Measurements from ENCODE around the gene CCDC178. TPM values are rescaled to one million over a fixed set of nuclear protein-coding genes. Genes with fewer than 3 reads are reported as not detected.

The CCDC178 gene
- total RNA-seq, 1 experiment from 2014 or later: not detected

DNA sequence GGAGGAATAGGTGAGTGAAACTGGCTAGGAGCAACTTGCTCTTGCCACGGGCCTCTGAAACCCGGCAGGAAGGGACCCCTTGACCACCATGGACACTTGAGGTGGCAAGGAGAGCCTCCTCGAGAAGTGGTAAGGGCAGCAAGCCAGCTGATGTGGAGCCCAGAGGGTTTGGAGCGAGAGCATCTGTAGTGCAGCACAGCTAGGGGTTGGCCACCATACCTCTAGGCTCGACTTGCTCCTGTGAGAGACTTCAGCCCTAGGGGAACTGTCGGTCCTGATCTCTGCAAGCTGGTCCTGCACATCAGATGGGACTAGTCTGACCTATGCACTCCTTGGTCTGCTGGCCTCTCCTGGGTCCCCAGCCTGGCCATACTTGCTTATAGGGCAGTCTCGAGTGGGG, 158.4 kb downstream of the CCDC178 start:
- BruUV-seq (replicated peaks): no TSS peak
- RAD21 ChIA-PET (ENCODE audit: low non-redundant PET in 1 of 2, low total read pairs in 2 of 2, uncharacterized antibody in 2 of 2, unreplicated experiment in 2 of 2): no interaction called here
- H3K9me2 ChIP-seq (ENCODE audit: insufficient read depth): no peaks in the 10 kb centered on the region
- no peak overlapping the region for H3K9ac ChIP-seq (ENCODE audit: low read length)
- intact Hi-C loops (cut with micrococcal nuclease): no loop called here
- POLR2A ChIA-PET: no interaction called here
- no peaks in the 10 kb centered on the region for H3K36me3 ChIP-seq (ENCODE audit: control insufficient read depth in 1 of 2, insufficient read depth in 2 of 2, low read length in 2 of 2)
- H4K20me1 ChIP-seq (ENCODE audit: insufficient read depth): no peaks in the 10 kb centered on the region
- TF ChIP-seq, protein P1, sequence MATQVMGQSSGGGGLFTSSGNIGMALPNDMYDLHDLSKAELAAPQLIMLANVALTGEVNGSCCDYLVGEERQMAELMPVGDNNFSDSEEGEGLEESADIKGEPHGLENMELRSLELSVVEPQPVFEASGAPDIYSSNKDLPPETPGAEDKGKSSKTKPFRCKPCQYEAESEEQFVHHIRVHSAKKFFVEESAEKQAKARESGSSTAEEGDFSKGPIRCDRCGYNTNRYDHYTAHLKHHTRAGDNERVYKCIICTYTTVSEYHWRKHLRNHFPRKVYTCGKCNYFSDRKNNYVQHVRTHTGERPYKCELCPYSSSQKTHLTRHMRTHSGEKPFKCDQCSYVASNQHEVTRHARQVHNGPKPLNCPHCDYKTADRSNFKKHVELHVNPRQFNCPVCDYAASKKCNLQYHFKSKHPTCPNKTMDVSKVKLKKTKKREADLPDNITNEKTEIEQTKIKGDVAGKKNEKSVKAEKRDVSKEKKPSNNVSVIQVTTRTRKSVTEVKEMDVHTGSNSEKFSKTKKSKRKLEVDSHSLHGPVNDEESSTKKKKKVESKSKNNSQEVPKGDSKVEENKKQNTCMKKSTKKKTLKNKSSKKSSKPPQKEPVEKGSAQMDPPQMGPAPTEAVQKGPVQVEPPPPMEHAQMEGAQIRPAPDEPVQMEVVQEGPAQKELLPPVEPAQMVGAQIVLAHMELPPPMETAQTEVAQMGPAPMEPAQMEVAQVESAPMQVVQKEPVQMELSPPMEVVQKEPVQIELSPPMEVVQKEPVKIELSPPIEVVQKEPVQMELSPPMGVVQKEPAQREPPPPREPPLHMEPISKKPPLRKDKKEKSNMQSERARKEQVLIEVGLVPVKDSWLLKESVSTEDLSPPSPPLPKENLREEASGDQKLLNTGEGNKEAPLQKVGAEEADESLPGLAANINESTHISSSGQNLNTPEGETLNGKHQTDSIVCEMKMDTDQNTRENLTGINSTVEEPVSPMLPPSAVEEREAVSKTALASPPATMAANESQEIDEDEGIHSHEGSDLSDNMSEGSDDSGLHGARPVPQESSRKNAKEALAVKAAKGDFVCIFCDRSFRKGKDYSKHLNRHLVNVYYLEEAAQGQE (IDR thresholded peaks at IDR 0.05; ENCODE audit: low read depth): no peak
- no peak for TF ChIP-seq POLR2A (IDR thresholded peaks at IDR 0.05; ENCODE audit: borderline replicate concordance, extremely low read depth, insufficient read depth, insufficient read length)
- no peak for TF ChIP-seq ELF1 (IDR thresholded peaks at IDR 0.05; ENCODE audit: borderline replicate concordance, low read depth)
- no peak for TF ChIP-seq SP1 (IDR thresholded peaks at IDR 0.05; ENCODE audit: low read depth)
- TF ChIP-seq RAD21 (IDR thresholded peaks at IDR 0.05; ENCODE audit: low read depth): no peak
- no peak for TF ChIP-seq ZNF274 (IDR thresholded peaks at IDR 0.05; ENCODE audit: low read depth, low read length)
- no peak for TF ChIP-seq TCF7L2 (IDR thresholded peaks at IDR 0.05; ENCODE audit: borderline replicate concordance, extremely low read depth, insufficient read depth, insufficient read length)
- TF ChIP-seq CBX3 (IDR thresholded peaks at IDR 0.05; ENCODE audit: low read depth): no peak
- TF ChIP-seq ZFX (IDR thresholded peaks at IDR 0.05): no peak
- no peak for ATAC-seq
- no peak for DNase-seq (ENCODE audit: low read depth, low spot score)
- no peak overlapping the region for H3K4me2 ChIP-seq (ENCODE audit: low read length)
- CTCF ChIA-PET: no interaction called here
- H3K4me1 ChIP-seq (ENCODE audit: control insufficient read depth in 1 of 2, insufficient read depth in 2 of 2, low read length in 2 of 2): no peaks in the 10 kb centered on the region
- no peaks in the 10 kb centered on the region for H3K27me3 ChIP-seq (ENCODE audit: insufficient read depth, low read length)
- no peaks in the 10 kb centered on the region for H3K79me2 ChIP-seq (ENCODE audit: insufficient read depth, low read length)
- H2AFZ ChIP-seq (ENCODE audit: low read depth, low read length, poor library complexity, severe bottlenecking): no peak overlapping the region
- H3K4me3 ChIP-seq (replicated peaks in 1 of 2; ENCODE audit: low read depth in 1 of 2, low read length in 2 of 2): no peak overlapping the region
- H3K27ac ChIP-seq (ENCODE audit: low read depth, low read length): no peak overlapping the region
- H3K9me3 ChIP-seq (ENCODE audit: control insufficient read depth in 1 of 2, insufficient read depth in 1 of 2, low read depth in 1 of 2, low read length in 2 of 2): peaks cover 4 to 16% of the 10 kb centered on the region in 2 experiments; a peak in 2 of 4 replicates

Measured in HCT116 (cell line).